Measurements from ENCODE around the gene BCAP31. TPM values are rescaled to one million over a fixed set of nuclear protein-coding genes. Genes with fewer than 3 reads are reported as not detected.
A peak's percentile ranks its signal among the peaks of the same experiment; 100 is the strongest.

The BCAP31 gene
- total and polyA plus RNA-seq, 2 of the 13 experiments (the other 11 are each of a cell fraction or from before 2014, with no cell fraction given) = 139 to 178 TPM

GRCh38 chrX:153750127-153750774, 26.1 kb upstream of the BCAP31 start (continued):
- TF ChIP-seq, protein P1, sequence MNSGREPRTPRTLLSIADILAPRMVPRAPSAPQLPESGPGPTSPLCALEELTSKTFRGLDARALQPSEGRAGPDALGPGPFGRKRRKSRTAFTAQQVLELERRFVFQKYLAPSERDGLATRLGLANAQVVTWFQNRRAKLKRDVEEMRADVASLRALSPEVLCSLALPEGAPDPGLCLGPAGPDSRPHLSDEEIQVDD (CRISPR knock-in tag; IDR thresholded peaks at IDR 0.05; ENCODE audit: borderline replicate concordance) = no peak
- TF ChIP-seq GTF3A (CRISPR knock-in tag; conservative IDR thresholded peaks at IDR 0.05) = no peak
- TF ChIP-seq SP5 (CRISPR knock-in tag; IDR thresholded peaks at IDR 0.05; ENCODE audit: borderline replicate concordance, low read depth) = no peak
- TF ChIP-seq DZIP1 (CRISPR knock-in tag; IDR thresholded peaks at IDR 0.05) = no peak
- no peak for TF ChIP-seq KLF9 (CRISPR knock-in tag; IDR thresholded peaks at IDR 0.05; ENCODE audit: low read depth)
- 0 out of 2 replicates have a peak, but pooled peaks have one; percentile 35 for TF ChIP-seq CEBPG (CRISPR knock-in tag; IDR thresholded peaks at IDR 0.05)
- no peak for TF ChIP-seq ZBTB44 (CRISPR knock-in tag; IDR thresholded peaks at IDR 0.05)
- no peak for TF ChIP-seq THAP8 (CRISPR knock-in tag; IDR thresholded peaks at IDR 0.05; ENCODE audit: borderline replicate concordance)
- no peak for TF ChIP-seq FOXA1 (IDR thresholded peaks at IDR 0.05)
- no peak for TF ChIP-seq FOXA1 (CRISPR knock-in tag; IDR thresholded peaks at IDR 0.05)
- TF ChIP-seq, protein P2, sequence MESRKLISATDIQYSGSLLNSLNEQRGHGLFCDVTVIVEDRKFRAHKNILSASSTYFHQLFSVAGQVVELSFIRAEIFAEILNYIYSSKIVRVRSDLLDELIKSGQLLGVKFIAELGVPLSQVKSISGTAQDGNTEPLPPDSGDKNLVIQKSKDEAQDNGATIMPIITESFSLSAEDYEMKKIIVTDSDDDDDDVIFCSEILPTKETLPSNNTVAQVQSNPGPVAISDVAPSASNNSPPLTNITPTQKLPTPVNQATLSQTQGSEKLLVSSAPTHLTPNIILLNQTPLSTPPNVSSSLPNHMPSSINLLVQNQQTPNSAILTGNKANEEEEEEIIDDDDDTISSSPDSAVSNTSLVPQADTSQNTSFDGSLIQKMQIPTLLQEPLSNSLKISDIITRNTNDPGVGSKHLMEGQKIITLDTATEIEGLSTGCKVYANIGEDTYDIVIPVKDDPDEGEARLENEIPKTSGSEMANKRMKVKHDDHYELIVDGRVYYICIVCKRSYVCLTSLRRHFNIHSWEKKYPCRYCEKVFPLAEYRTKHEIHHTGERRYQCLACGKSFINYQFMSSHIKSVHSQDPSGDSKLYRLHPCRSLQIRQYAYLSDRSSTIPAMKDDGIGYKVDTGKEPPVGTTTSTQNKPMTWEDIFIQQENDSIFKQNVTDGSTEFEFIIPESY (CRISPR knock-in tag; IDR thresholded peaks at IDR 0.05) = no peak
- peak; percentile 27; the same call in 1 of the 2 replicates for TF ChIP-seq CEBPB (IDR thresholded peaks at IDR 0.05; ENCODE audit: borderline replicate concordance, low read depth, low read length)
- TF ChIP-seq, protein P3, sequence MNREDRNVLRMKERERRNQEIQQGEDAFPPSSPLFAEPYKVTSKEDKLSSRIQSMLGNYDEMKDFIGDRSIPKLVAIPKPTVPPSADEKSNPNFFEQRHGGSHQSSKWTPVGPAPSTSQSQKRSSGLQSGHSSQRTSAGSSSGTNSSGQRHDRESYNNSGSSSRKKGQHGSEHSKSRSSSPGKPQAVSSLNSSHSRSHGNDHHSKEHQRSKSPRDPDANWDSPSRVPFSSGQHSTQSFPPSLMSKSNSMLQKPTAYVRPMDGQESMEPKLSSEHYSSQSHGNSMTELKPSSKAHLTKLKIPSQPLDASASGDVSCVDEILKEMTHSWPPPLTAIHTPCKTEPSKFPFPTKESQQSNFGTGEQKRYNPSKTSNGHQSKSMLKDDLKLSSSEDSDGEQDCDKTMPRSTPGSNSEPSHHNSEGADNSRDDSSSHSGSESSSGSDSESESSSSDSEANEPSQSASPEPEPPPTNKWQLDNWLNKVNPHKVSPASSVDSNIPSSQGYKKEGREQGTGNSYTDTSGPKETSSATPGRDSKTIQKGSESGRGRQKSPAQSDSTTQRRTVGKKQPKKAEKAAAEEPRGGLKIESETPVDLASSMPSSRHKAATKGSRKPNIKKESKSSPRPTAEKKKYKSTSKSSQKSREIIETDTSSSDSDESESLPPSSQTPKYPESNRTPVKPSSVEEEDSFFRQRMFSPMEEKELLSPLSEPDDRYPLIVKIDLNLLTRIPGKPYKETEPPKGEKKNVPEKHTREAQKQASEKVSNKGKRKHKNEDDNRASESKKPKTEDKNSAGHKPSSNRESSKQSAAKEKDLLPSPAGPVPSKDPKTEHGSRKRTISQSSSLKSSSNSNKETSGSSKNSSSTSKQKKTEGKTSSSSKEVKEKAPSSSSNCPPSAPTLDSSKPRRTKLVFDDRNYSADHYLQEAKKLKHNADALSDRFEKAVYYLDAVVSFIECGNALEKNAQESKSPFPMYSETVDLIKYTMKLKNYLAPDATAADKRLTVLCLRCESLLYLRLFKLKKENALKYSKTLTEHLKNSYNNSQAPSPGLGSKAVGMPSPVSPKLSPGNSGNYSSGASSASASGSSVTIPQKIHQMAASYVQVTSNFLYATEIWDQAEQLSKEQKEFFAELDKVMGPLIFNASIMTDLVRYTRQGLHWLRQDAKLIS (CRISPR knock-in tag; IDR thresholded peaks at IDR 0.05) = no peak
- peak; percentile 86 for TF ChIP-seq NR2C2 (CRISPR knock-in tag; IDR thresholded peaks at IDR 0.05; ENCODE audit: borderline replicate concordance)
- 0 out of 2 replicates have a peak, but pooled peaks have one; percentile 12 for TF ChIP-seq GATAD2A (CRISPR knock-in tag; IDR thresholded peaks at IDR 0.05)
- no peak for TF ChIP-seq PITX1 (CRISPR knock-in tag; IDR thresholded peaks at IDR 0.05)
- TF ChIP-seq ZNF143 (CRISPR knock-in tag; IDR thresholded peaks at IDR 0.05) = no peak

Data from HepG2 (cell line).